H1 (cell line): ENCODE results near the gene KIF1B. TPM values are rescaled to one million over a fixed set of nuclear protein-coding genes. Genes with fewer than 3 reads are reported as not detected.

ENCODE experiments used
- CTCF ChIA-PET: fragments of 300-600 bp; sonication (Branson Sonifier 250); formaldehyde crosslinking; loops from one replicate; lab custom pipeline; 2021; ENCODE audit not compliant: partially characterized antibody; lab: Charles Lee
- POLR2A ChIA-PET: fragments of 300-600 bp; sonication (Branson Sonifier 250); formaldehyde crosslinking; loops from one replicate; lab custom pipeline; 2021; ENCODE audit warnings: inconsistent platforms; ENCODE audit not compliant: partially characterized antibody; lab: Charles Lee
- DNase-seq, 2 experiments: peaks; one replicate each; pipeline versions ENCODE4 v3.0.0 to v3.0.0-alpha.2; 2010 to 2022; ENCODE audit warnings: low spot score in 2 of 2, low read depth in 1 of 2, mixed read lengths in 1 of 2
- FAIRE-seq: peaks from 2 replicates; lab custom pipeline; 2011; peaks lifted over from hg19 to GRCh38; lab: Jason Lieb, UNC
- H2AFZ ChIP-seq: 2 replicates; pipeline ENCODE4 v1.8.1; 2012; ENCODE audit warnings: low read length, inconsistent platforms
- H2AK5ac ChIP-seq: 2 replicates; pipeline ENCODE4 v1.6.1; 2013; ENCODE audit warnings: low read depth, low read length
- H2BK120ac ChIP-seq: replicated peaks from 2 replicates; pipeline ENCODE3; 2013; ENCODE audit warnings: low read depth, low read length, inconsistent platforms
- H2BK12ac ChIP-seq: 2 replicates; pipeline ENCODE4 v1.6.1; 2013; ENCODE audit warnings: low read depth, low read length
- H2BK15ac ChIP-seq: 2 replicates; pipeline ENCODE4 v1.6.1; 2013; ENCODE audit warnings: low read length
- H2BK20ac ChIP-seq: 2 replicates; pipeline ENCODE4 v1.6.1; 2013; ENCODE audit warnings: low read length
- H2BK5ac ChIP-seq: 2 replicates; pipeline ENCODE4 v1.6.1; 2013; ENCODE audit warnings: low read depth, low read length
- H3K14ac ChIP-seq: 2 replicates; pipeline ENCODE4 v1.6.1; 2013; ENCODE audit warnings: inconsistent platforms; ENCODE audit not compliant: insufficient read length
- H3K18ac ChIP-seq: 2 replicates; pipeline ENCODE4 v1.6.1; 2013; ENCODE audit warnings: low read length; ENCODE audit errors: extremely low read depth
- H3K23ac ChIP-seq: 2 replicates; pipeline ENCODE4 v1.6.1; 2013; ENCODE audit warnings: inconsistent platforms; ENCODE audit not compliant: insufficient read length
- H3K23me2 ChIP-seq: 2 replicates; pipeline ENCODE4 v1.6.1; 2013; ENCODE audit warnings: low read depth, low read length
- H3K27ac ChIP-seq: 2 replicates; pipeline ENCODE4 v1.6.1; 2011; ENCODE audit warnings: low read depth, low read length, inconsistent platforms
- H3K27me3 ChIP-seq, 4 experiments: replicated peaks in 1 of 4; 1 replicate in 1 of 4; 2 replicates in 3 of 4; pipeline versions ENCODE4 v1.6.1 to v1.8.1; 2011 to 2013; ENCODE audit warnings: low read length in 3 of 4, mild to moderate bottlenecking in 3 of 4, inconsistent platforms in 2 of 4, mixed read lengths in 2 of 4, moderate library complexity in 1 of 4; ENCODE audit not compliant: control insufficient read depth in 3 of 4, insufficient read depth in 3 of 4; ENCODE audit errors: extremely low read depth in 1 of 4
- H3K36me3 ChIP-seq, 4 experiments: 2 replicates each; pipeline versions ENCODE4 v1.6.1 to v1.8.1; 2011 to 2013; ENCODE audit warnings: mild to moderate bottlenecking in 4 of 4, low read length in 3 of 4, moderate library complexity in 2 of 4, control low read depth in 1 of 4, inconsistent platforms in 1 of 4; ENCODE audit not compliant: insufficient read depth in 4 of 4, control insufficient read depth in 2 of 4
- H3K4ac ChIP-seq: replicated peaks from 2 replicates; pipeline ENCODE3; 2013; ENCODE audit warnings: low read length, low read depth, mixed read lengths, inconsistent platforms; ENCODE audit not compliant: insufficient read length
- H3K4me1 ChIP-seq, 4 experiments: replicated peaks in 1 of 4; 1 replicate in 1 of 4; 2 replicates in 3 of 4; pipeline versions ENCODE4 v1.6.1 to v1.8.1; 2011 to 2013; ENCODE audit warnings: low read length in 3 of 4, inconsistent platforms in 2 of 4, mixed read lengths in 1 of 4; ENCODE audit not compliant: insufficient read depth in 4 of 4, control insufficient read depth in 3 of 4
- H3K4me2 ChIP-seq, 2 experiments: 2 replicates each; pipeline versions ENCODE4 v1.6.1 to v1.8.1; 2011 to 2013; ENCODE audit warnings: low read depth in 2 of 2, low read length in 2 of 2, control low read depth in 1 of 2, inconsistent platforms in 1 of 2, mild to moderate bottlenecking in 1 of 2; ENCODE audit not compliant: insufficient read depth in 1 of 2
- H3K4me3 ChIP-seq, 4 experiments: fragments of 200-600, 300-600 bp in 1 of 4; sonication (generic), shearing (Covaris generic), sonication (Bioruptor Twin) in 1 of 4; 2 replicates each; pipeline versions ENCODE4 v1.5.1 to v1.8.1; 2011 to 2016; ENCODE audit warnings: low read length in 4 of 4, low read depth in 3 of 4, control low read depth in 2 of 4, inconsistent platforms in 2 of 4, mild to moderate bottlenecking in 2 of 4, mixed read lengths in 1 of 4, moderate library complexity in 1 of 4; ENCODE audit not compliant: insufficient read depth in 2 of 4; ENCODE audit errors: extremely low read depth in 1 of 4
- H3K56ac ChIP-seq: replicated peaks from 2 replicates; pipeline ENCODE3; 2013; ENCODE audit warnings: low read depth, mild to moderate bottlenecking, mixed read lengths, low read length, inconsistent platforms; ENCODE audit not compliant: insufficient read length
- H3K79me1 ChIP-seq: 2 replicates; pipeline ENCODE4 v1.6.1; 2013; ENCODE audit warnings: low read depth, low read length, control low read depth
- H3K79me2 ChIP-seq, 2 experiments: 2 replicates each; pipeline versions ENCODE4 v1.6.1 to v1.8.1; 2012 to 2013; ENCODE audit warnings: low read length in 2 of 2, mild to moderate bottlenecking in 2 of 2, inconsistent platforms in 1 of 2; ENCODE audit not compliant: insufficient read depth in 2 of 2, control insufficient read depth in 1 of 2
- H3K9ac ChIP-seq, 4 experiments: replicated peaks in 1 of 4; 1 replicate in 1 of 4; 2 replicates in 3 of 4; pipeline versions ENCODE4 v1.6.1 to v1.8.1; 2011 to 2013; ENCODE audit warnings: low read depth in 3 of 4, low read length in 3 of 4, control low read depth in 2 of 4, mild to moderate bottlenecking in 2 of 4, moderate library complexity in 2 of 4, inconsistent platforms in 1 of 4; ENCODE audit errors: extremely low read depth in 1 of 4
- H3K9me3 ChIP-seq, 2 experiments: 2 replicates each; pipeline versions ENCODE4 v1.6.1 to v1.8.1; 2012 to 2013; ENCODE audit warnings: mild to moderate bottlenecking in 2 of 2, moderate library complexity in 2 of 2, control low read depth in 1 of 2, inconsistent platforms in 1 of 2, low read depth in 1 of 2, low read length in 1 of 2, mixed read lengths in 1 of 2; ENCODE audit not compliant: insufficient read depth in 2 of 2
- H4K20me1 ChIP-seq, 2 experiments: replicated peaks in 1 of 2; 2 replicates each; pipeline versions ENCODE3 to v1.8.1; 2011 to 2013; ENCODE audit warnings: inconsistent platforms in 2 of 2, low read length in 2 of 2, mild to moderate bottlenecking in 1 of 2; ENCODE audit not compliant: insufficient read depth in 2 of 2, control insufficient read depth in 1 of 2
- H4K5ac ChIP-seq: 2 replicates; pipeline ENCODE4 v1.6.1; 2013; ENCODE audit warnings: low read length, low read depth, mixed read lengths, inconsistent platforms; ENCODE audit not compliant: insufficient read length
- H4K8ac ChIP-seq: 2 replicates; pipeline ENCODE4 v1.8.0; 2013; ENCODE audit warnings: mild to moderate bottlenecking, moderate library complexity, low read length, inconsistent platforms; ENCODE audit not compliant: insufficient read depth; ENCODE audit errors: extremely low read depth
- H4K91ac ChIP-seq: replicated peaks from 2 replicates; pipeline ENCODE3; 2013; ENCODE audit warnings: low read length, mixed read lengths, inconsistent platforms; ENCODE audit not compliant: insufficient read length
- ATF3 ChIP-seq: IDR thresholded peaks from 2 replicates; pipeline ENCODE4 v1.6.1; 2011; ENCODE audit warnings: low read depth, mild to moderate bottlenecking, low read length; ENCODE audit not compliant: insufficient read depth
- CREB1 ChIP-seq: IDR thresholded peaks from 2 replicates; pipeline ENCODE4 v1.6.1; 2012; ENCODE audit warnings: inconsistent platforms
- CTBP2 ChIP-seq: IDR thresholded peaks from 2 replicates; pipeline ENCODE4 v1.7.0; 2011; ENCODE audit warnings: borderline replicate concordance, mild to moderate bottlenecking, moderate library complexity, mixed read lengths, low read length; ENCODE audit not compliant: insufficient read depth, insufficient read length
- EGR1 ChIP-seq: IDR thresholded peaks from 2 replicates; pipeline ENCODE4 v1.6.1; 2011; ENCODE audit warnings: low read depth, low read length, borderline replicate concordance
- MAFK ChIP-seq: IDR thresholded peaks from 2 replicates; pipeline ENCODE4 v1.6.1; 2012; ENCODE audit warnings: low read depth, mild to moderate bottlenecking, improper control_type of control experiment, low read length
- NRF1 ChIP-seq: IDR thresholded peaks from 2 replicates; pipeline ENCODE4 v1.6.1; 2011; ENCODE audit warnings: mild to moderate bottlenecking, low read depth, low read length, improper control_type of control experiment
- SIRT6 ChIP-seq: IDR thresholded peaks from one replicate; pipeline ENCODE4 v1.7.1; 2012; ENCODE audit warnings: low read length, inconsistent platforms
- SRF ChIP-seq: IDR thresholded peaks from 2 replicates; pipeline ENCODE4 v1.6.1; 2011; ENCODE audit warnings: mild to moderate bottlenecking, low read depth, low read length, moderate library complexity
- TAF7 ChIP-seq: optimal IDR thresholded peaks from 2 replicates; pipeline ENCODE3; 2011; ENCODE audit warnings: low read depth, mild to moderate bottlenecking, inconsistent platforms, low read length, moderate library complexity, borderline replicate concordance
- TCF12 ChIP-seq: IDR thresholded peaks from 2 replicates; pipeline ENCODE4 v1.6.1; 2011; ENCODE audit warnings: low read depth, mild to moderate bottlenecking, low read length
- TEAD4 ChIP-seq: IDR thresholded peaks from 2 replicates; pipeline ENCODE4 v1.6.1; 2012; ENCODE audit warnings: low read depth, low read length, inconsistent platforms, mixed read lengths
- USF2 ChIP-seq: IDR thresholded peaks from 2 replicates; pipeline ENCODE4 v1.6.1; 2011; ENCODE audit warnings: low read length, improper control_type of control experiment
- WGBS, 2 experiments: shearing (Covaris generic) in 1 of 2; methylation state at CpG; one replicate each; pipeline versions ENCODE4 v1.1.6 to v1.1.7; 2013 to 2015; ENCODE audit warnings: low lambda C conversion rate in 2 of 2, mixed read lengths in 2 of 2, inconsistent platforms in 1 of 2, low coverage in 1 of 2, missing lambda C conversion rate in 1 of 2; ENCODE audit not compliant: insufficient replicate concordance in 2 of 2, insufficient coverage in 1 of 2, insufficient read length in 1 of 2; ENCODE audit errors: extremely low coverage in 1 of 2, missing lambda C conversion rate in 1 of 2; 5-methylcytosine and 5-hydroxymethylcytosine counted together
- polyA plus RNA-seq, 7 experiments: library from polyadenylated mRNA; depleted of rRNA in 3 of 7; stranded (reverse) in 5 of 7; unstranded in 2 of 7; fragments of >200 nt in 5 of 7; fragments of 200-250 nt in 2 of 7; gene quantifications; 1 replicate in 5 of 7; 2 replicates in 1 of 7; 4 replicates in 1 of 7; pipeline versions ENCODE4 v1.2.1 to v1.2.3, GENCODE V29; 2011 to 2013; ENCODE audit warnings: missing spikeins in 2 of 7, mixed read lengths in 2 of 7
- total RNA-seq: library from RNA; stranded (reverse); fragmentation: NEBNext Ultra II Directional; extraction: Animal tissue kit (Norgen Biotek cat#: 25700); gene quantifications from 2 replicates; pipeline ENCODE4 v1.2.1, GENCODE V29; 2021

Gene KIF1B
- total and polyA plus RNA-seq, 2 of the 8 experiments (the other 6 are each of a cell fraction or from before 2014, with no cell fraction given): 39.1 to 74.2 TPM

- peak overlapping the region; percentile 84 to 99 (median 95) for H3K4me3 ChIP-seq
- no peak overlapping the region for H2BK15ac ChIP-seq
- no peak overlapping the region for H3K4ac ChIP-seq
- H3K4me2 ChIP-seq: peak overlapping the region; percentile 82 to 91
- 0 out of 2 replicates have a peak overlapping the region, but pooled peaks have one; percentile 85 for H3K18ac ChIP-seq
- H3K36me3 ChIP-seq: peaks cover 13 to 41% (median 27%) of the 10 kb centered on the region in 4 experiments
- no peak overlapping the region for H2AK5ac ChIP-seq
- peaks cover 0 to 7% (median 5%) of the 10 kb centered on the region in 4 experiments; a peak in 5 of 7 replicates for H3K4me1 ChIP-seq
- ChIA-PET POLR2A (interaction anchor here (0.8 to 6.5 kb wide), 15 partner anchors 9 to 679 kb away, joined by 3 to 72 read pairs (median 4); partner anchors contain the start of genes CENPS and KIF1B), CTCF (interaction anchor here (0.6 to 2.8 kb wide), 6 partner anchors 12 to 353 kb away, joined by 3 to 22 read pairs (median 8); partner anchors contain the start of gene CENPS)
- H3K79me1 ChIP-seq: no peaks in the 10 kb centered on the region; the same call in 1 of the 2 replicates
- no peak for FAIRE-seq
- H2BK5ac ChIP-seq: peak overlapping the region; percentile 12; the same call in 1 of the 2 replicates
- WGBS, 2 experiments: 30% methylated on average over 8 of the region's 8 CpGs; no CpG with 5 or more reads in 1 of the 2 experiments
- no peak overlapping the region for H4K5ac ChIP-seq
- no peak overlapping the region for H2BK20ac ChIP-seq
- no peak overlapping the region for H2AFZ ChIP-seq
- H3K23me2 ChIP-seq: peaks cover 9% of the 10 kb centered on the region; the same call in 1 of the 2 replicates
- H3K27ac ChIP-seq: 0 out of 2 replicates have a peak overlapping the region, but pooled peaks have one; percentile 90
- H2BK12ac ChIP-seq: no peak overlapping the region
- peak overlapping the region; percentile 55 to 91 (median 76); a peak in 6 of 7 replicates for H3K9ac ChIP-seq
- no peak for DNase-seq
- H4K20me1 ChIP-seq: peaks cover 3 to 6% of the 10 kb centered on the region in 2 experiments
- peaks cover 10 to 26% of the 10 kb centered on the region in 2 experiments for H3K79me2 ChIP-seq
- H4K8ac ChIP-seq: no peak overlapping the region; the same call in 1 of the 2 replicates
- H2BK120ac ChIP-seq: no peak overlapping the region
- no peak overlapping the region for H4K91ac ChIP-seq
- no peak overlapping the region for H3K14ac ChIP-seq
- peak overlapping the region; percentile 70 for H3K56ac ChIP-seq
- H3K27me3 ChIP-seq: no peaks in the 10 kb centered on the region
- H3K9me3 ChIP-seq: no peaks in the 10 kb centered on the region
- H3K23ac ChIP-seq: no peak overlapping the region
- TF ChIP-seq CREB1 (no peak), TAF7 (no peak), NRF1 (no peak), CTBP2 (no peak), MAFK (no peak), EGR1 (no peak), ATF3 (no peak), USF2 (no peak), TEAD4 (no peak), SRF (no peak), TCF12 (no peak), SIRT6 (no peak)
These were observed 189.6 kb downstream of the KIF1B start for GRCh38 chr1:10400013-10400412.
